NCI-H345 treated with DMSO at 0.1 percent for 48 hours (cell line): ENCODE data around the gene KRT6C.
"Not testable (repeated sequence)": the region's sequence is repeated elsewhere in the genome, so short reads cannot be mapped to it uniquely, and the experiment has no call there.

Experiments
- DNase-seq: peaks from one replicate; lab custom pipeline; 2025; ENCODE audit not compliant: unreplicated experiment; lab: John Stamatoyannopoulos, UW

Gene KRT6C

GRCh38 chr12:52500574-52500973, 27.0 kb upstream of the KRT6C start:
- DNase-seq = not testable (repeated sequence)

DNA sequence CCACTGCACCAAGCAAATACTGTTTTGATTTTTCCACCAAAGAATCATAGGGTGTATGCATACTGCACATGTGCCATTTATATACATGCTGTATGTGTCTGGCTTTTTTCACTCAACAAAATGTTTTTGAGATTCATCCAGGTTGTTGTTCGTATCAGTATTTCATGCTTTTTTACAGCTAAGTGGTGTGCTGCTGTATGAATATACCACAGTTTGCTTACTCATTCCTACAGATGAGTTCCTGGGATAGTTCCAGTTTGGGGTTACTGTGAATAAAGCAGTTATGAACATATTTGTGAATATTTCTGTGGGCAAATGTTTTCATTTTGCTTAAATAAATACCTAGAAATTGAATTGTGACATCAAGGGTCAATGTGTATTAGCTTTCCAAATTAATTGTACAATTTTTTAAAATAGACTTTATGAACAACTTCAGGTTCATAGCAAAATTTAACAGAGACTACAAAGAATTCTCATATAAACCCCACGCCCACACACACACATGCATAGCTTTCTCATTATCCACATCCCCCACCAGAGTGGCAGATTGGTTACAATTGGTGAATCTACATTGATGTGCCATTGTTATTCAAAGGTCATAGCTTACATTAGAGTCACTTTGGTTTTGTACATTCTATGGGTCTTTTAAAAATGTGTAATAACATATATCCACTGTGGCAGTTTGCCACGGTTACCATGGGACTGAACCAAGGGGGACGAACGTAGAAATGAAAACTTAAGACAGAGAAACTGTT, 26.4 kb upstream of the KRT6C start:
- no peak for DNase-seq

DNA sequence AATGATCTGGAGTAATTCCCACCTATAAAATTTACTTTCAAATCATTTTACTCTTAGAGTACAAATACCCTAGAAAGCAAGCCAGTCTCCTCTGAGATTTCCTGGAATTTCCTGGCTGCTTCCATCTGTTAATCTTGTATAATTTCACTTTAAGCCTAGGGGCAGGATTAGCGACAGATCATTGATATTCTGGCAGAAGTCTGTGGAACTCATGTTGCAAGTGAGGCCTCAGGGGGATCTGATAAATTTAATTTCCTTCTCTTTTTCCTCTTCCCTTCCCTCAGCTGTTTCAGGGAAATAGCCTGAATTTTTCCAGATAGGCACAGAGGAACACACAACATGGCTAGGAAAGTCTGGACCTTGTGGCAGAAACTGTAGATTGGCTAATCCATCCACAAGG, 25.3 kb upstream of the KRT6C start:
- DNase-seq = no peak

DNA sequence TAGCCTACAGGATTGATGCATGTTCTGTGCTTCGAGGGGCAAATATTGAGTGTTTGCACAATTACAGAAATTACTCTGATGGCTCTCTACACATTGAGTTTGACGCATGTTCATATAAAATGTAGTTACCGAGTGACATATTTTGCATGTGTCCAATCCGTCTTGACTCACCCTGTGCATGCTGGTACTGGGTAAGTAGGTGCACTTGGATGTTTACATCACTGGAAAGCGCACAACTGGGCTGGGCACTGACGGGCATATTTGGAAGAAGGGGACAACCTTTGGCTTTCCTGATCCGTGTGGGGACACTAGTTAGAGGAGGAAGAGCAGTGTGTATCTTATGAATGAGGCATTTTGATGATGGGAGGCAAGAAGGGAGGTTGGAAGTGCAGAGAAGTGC, 24.4 kb upstream of the KRT6C start:
- DNase-seq = no peak

DNA sequence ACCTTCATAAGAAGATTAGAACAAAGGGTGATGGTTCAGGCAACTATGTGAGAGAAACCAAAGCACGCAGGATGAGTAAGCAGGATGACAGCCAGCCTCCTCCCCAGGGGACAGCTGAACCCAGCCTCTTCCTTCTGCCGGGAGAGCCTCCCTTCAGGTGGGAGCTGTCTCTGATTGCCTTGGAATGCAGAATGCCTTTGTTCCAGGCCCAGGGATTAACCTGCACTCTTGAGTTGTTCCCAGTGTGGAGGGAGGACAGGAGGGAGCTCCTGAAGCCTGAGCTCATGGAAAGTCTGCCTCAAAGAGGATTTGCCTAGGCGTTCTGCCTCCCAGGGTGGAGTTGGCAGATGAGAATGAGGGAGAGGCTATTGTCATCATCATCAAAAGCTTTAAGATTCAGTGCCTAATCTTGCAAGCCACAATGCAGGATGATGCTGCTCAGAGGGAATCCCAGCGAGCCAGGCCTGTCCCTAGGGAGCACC, 23.0 kb upstream of the KRT6C start:
- peak; percentile 39 for DNase-seq

GRCh38 chr12:52496054-52496453, 22.4 kb upstream of the KRT6C start:
- DNase-seq = peak; percentile 69

GRCh38 chr12:52495389-52495788, 21.8 kb upstream of the KRT6C start:
- peak; percentile 77 for DNase-seq

GRCh38 chr12:52494518-52494917, 20.9 kb upstream of the KRT6C start:
- no peak for DNase-seq

GRCh38 chr12:52494100-52494499, 20.5 kb upstream of the KRT6C start:
- DNase-seq = no peak

DNA sequence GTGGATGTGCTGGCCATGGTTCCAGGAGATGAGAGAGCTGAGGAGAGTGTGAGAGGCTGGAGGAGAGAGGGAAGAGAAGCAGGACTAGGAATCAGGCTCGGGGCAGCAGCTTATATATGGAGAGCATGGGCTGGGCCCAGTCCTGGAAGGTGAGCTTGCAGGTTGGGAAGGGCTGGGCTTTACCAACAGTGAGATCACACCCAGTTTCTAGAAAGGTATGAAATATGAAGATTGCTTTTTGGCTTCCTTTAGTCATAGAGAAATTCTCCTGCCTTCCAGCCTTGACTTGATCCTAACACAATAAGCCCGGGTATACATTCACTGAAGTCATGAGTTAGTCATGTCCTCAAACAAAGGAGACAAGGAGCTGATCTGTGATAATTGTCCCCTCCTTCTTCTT, 19.6 kb upstream of the KRT6C start, which contains the start of gene KRT6A:
TSS of gene KRT6A (minus strand) at position 86 of the 400 bp plus-strand sequence. CDS start at position 17, 69 bp downstream.
- no peak for DNase-seq

GRCh38 chr12:52492405-52492804, 18.8 kb upstream of the KRT6C start:
- not testable (repeated sequence) for DNase-seq

GRCh38 chr12:52491495-52491894, 17.9 kb upstream of the KRT6C start:
- not testable (repeated sequence) for DNase-seq

- no peak for DNase-seq
Observed at GRCh38 chr12:52488736-52489135, 15.1 kb upstream of the KRT6C start.

- not testable (repeated sequence) for DNase-seq
Observed at GRCh38 chr12:52487744-52488443, 14.3 kb upstream of the KRT6C start.

DNA sequence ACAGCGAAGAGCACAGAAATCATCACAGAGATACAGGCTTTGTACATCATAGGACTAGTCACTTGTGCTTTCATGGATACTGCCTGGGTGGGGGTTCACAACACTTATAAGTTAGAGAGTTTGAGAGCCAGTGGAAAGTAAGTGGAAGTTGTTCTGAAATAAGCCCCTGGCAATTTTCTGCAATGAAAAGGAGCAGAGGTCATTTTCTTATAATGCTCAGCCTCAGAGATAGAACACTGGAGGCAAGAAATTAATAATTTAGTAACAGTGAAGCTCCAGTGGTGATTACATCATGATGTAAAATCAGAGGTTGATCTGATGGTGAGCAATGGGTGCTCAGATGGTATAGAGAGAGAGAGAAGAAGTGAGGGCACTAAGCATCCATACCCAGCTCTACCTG, 13.6 kb upstream of the KRT6C start:
- DNase-seq = no peak

DNA sequence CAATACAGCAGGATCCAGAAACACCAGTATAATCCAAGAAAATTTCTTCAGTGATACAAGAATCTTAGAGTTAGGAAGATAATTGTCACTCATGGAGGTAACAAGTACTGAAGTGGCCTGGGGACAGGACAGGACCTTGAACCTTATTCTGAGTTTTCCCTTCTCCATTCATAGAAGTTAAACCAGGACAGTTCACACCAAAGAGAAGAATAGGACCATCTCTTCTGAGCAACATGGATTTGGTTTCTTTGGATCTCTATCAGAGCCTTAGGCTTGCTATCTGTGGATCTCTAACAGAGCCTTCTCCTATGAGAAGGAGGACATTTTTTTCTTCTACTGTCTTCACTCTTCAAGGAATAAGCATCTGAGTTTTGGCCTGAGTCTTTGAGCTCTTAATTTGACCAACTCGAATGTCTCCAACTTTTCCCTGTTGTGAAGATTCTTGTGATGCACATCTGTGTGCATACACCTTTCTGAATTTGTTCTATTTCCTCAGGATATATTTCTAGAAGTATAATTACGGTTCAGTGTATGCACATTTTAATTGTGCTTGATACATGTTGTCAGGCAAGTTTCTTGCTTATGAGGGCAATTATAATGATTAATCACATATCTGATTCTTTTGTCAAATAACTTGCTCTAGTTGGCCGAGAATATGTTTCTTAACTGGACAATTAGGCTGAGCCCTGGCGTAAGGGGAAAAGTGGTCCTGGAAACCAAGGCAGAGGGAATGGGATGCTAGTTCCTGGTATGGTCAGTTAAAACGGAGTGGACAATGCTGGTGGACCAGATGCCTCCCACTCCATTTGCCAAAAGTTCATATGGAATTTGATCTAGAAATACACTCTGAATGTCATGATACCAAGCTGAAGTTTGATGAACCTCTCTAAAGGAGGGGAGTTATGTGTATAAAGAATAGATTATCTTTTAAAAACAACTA, 12.8 kb upstream of the KRT6C start:
- no peak for DNase-seq

DNA sequence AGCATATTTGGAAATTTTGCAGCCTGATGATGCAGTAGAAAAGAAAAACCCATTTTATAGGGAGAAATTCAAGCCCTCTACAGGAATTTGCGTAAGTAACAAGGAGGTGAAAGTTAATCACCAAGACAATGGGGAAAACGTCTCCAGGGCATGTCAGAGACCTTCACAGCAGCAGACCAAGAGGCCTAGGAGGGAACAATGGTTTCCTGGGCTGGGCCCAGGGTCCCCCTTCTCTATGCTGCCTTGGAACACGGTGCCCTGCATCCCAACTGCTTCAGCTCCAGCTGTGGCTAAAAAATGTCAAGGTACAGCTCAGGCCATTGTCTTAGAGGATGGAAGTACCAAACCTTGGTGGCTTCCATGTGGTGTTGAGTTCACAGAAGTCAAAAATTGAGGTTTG, 6.5 kb upstream of the KRT6C start:
- DNase-seq = no peak

DNA sequence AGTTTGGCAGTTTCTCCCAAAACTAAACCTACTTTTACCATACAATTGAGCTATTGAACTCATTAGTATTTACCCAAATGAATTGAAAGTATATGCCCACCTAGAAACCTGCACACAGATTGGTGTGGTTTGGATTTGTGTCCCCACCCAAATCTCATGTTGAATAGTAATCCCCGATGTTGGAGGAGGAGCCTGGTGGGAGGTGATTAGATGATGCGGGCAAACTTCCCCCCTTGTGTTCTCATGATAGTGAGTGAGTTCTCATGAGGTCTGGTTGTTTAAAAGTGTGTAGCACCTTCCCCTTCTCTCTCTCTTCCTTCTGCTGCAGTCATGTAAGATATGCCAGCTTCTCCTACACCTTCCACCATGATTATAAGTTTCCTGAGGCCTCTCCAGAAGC, 4.0 kb upstream of the KRT6C start:
- no peak for DNase-seq

DNA sequence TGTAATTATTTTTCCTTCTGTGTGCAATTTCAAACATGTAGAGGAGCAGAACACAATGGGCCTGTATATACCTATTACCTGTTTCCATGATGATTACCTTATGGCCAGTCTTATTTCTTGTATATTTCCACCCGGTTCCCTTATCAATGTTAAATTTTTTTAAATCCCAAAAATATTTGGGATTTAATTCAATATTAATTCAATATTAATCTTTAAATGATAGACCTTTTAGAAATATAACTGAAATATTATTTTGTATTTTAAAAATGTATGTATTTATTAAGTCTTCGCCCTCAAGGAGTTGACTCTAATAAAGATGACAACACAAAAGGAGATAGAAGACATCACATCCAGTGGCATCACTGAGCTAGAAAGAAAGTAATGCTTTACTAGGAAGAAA, 607 bp upstream of the KRT6C start:
- DNase-seq = no peak

GRCh38 chr12:52469853-52470252, 3.8 kb downstream of the KRT6C start:
- no peak for DNase-seq

DNA sequence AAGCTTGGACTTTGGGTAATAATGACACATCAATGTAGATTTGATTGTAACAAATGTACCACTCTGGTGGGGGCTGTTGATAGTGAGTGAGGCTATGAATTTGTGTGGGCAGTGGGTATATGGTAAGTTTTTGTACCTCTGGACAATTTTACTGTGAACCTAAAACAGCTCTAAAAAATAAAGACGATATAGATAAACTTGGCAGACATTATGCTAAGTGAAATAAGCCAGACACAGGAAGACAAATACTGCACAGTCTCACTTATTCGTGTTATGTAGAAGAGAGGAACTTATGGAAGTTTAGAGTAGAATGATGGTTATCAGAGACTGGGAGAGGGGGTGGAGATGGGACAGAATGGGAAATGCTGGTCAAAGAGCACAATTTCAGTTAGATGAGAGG, 8.7 kb downstream of the KRT6C start:
- DNase-seq = no peak
